ACC112 (cell line): ENCODE results near the gene POLDIP2.

ENCODE experiments used
- H2AFZ ChIP-seq: fragments of 200-600 bp; sonication (generic); one replicate; pipeline ENCODE4 v1.6.0; 2017; ENCODE audit warnings: antibody characterized with exemption, low read length; ENCODE audit not compliant: unreplicated experiment
- H3K27ac ChIP-seq: fragments of 200-600 bp; sonication (generic); 2 replicates; pipeline ENCODE4 v1.5.1; 2014; ENCODE audit warnings: low read depth, mild to moderate bottlenecking, antibody characterized with exemption, low read length, moderate library complexity
- H3K27me3 ChIP-seq: fragments of 200-600 bp; sonication (generic); 2 replicates; pipeline ENCODE4 v1.6.1; 2014; ENCODE audit warnings: mild to moderate bottlenecking, antibody characterized with exemption, low read length, moderate library complexity, mixed read lengths; ENCODE audit not compliant: insufficient read depth
- H3K36me3 ChIP-seq: fragments of 200-600 bp; sonication (generic); 2 replicates; pipeline ENCODE4 v1.6.1; 2016; ENCODE audit warnings: mild to moderate bottlenecking, antibody characterized with exemption, low read length, moderate library complexity, mixed read lengths; ENCODE audit not compliant: insufficient read depth
- H3K4me1 ChIP-seq: fragments of 200-600 bp; sonication (generic); one replicate; pipeline ENCODE4 v1.6.1; 2016; ENCODE audit warnings: low read length, mixed read lengths; ENCODE audit not compliant: insufficient read depth, unreplicated experiment, control insufficient read depth
- H3K4me3 ChIP-seq: fragments of 200-600 bp; sonication (generic); 2 replicates; pipeline ENCODE4 v1.5.1; 2014; ENCODE audit warnings: mild to moderate bottlenecking, low read depth, low read length
- H3K79me2 ChIP-seq: fragments of 200-600 bp; sonication (generic); one replicate; pipeline ENCODE4 v1.6.0; 2016; ENCODE audit warnings: low read length; ENCODE audit not compliant: control insufficient read depth, unreplicated experiment, insufficient read depth

POLDIP2 gene

DNA sequence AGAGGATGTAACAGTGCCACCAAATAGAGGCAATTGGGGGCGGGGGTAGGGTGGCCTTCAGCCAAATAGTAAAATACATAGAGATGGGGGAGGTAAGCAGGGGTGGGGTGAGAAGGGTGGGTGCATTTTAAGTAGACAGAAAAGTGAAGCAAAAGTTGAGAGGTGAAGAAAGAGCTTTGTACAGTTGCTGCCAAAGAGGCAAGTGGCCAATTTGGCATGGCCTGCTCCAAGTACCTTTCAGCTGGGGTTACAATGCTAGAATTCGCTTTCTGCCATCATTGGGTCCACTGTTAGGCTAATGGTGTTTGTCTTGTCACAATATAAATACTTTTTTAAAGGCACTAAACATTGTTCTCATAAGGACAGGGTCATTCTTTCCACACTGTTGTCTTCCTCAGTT, 43.5 kb downstream of the POLDIP2 start:
- Histone ChIP-seq H3K27ac (no peak overlapping the region), H3K36me3 (no peaks in the 10 kb centered on the region), H3K79me2 (no peaks in the 10 kb centered on the region), H3K4me3 (no peak overlapping the region), H3K27me3 (no peaks in the 10 kb centered on the region), H2AFZ (no peak overlapping the region), H3K4me1 (peaks cover 3% of the 10 kb centered on the region)

GRCh38 chr17:28306954-28307401, 50.3 kb downstream of the POLDIP2 start:
- H3K27ac ChIP-seq = no peak overlapping the region
- no peaks in the 10 kb centered on the region for H3K27me3 ChIP-seq
- no peaks in the 10 kb centered on the region for H3K4me1 ChIP-seq
- no peak overlapping the region for H3K4me3 ChIP-seq
- H2AFZ ChIP-seq = no peak overlapping the region
- H3K36me3 ChIP-seq = no peaks in the 10 kb centered on the region
- H3K79me2 ChIP-seq = no peaks in the 10 kb centered on the region

- Histone ChIP-seq H3K4me3 (no peak overlapping the region), H3K27ac (no peak overlapping the region), H2AFZ (no peak overlapping the region), H3K27me3 (no peaks in the 10 kb centered on the region), H3K4me1 (no peaks in the 10 kb centered on the region), H3K79me2 (no peaks in the 10 kb centered on the region), H3K36me3 (no peaks in the 10 kb centered on the region)
Observed at GRCh38 chr17:28298449-28298848, 58.9 kb downstream of the POLDIP2 start.
